Lower lobe of right lung (tissue), 2 donors: ENCODE results near the gene UST. TPM values are rescaled to one million over a fixed set of nuclear protein-coding genes. Genes with fewer than 3 reads are reported as not detected.
A peak's percentile ranks its signal among the peaks of the same experiment; 100 is the strongest.
"Not testable (repeated sequence)": the region's sequence is repeated elsewhere in the genome, so short reads cannot be mapped to it uniquely, and the experiment has no call there.

ENCODE experiments used
- ATAC-seq, 2 donors: fragments of 200-7000 bp; cut with Tn5 transposase; one replicate each; pipeline ENCODE4 v1.9.1; 2020 to 2022; ENCODE audit warnings: mild to moderate bottlenecking in 2 of 2, moderate library complexity in 2 of 2
- DNase-seq: peaks from one replicate; pipeline ENCODE4 v3.0.0-alpha.2; 2020
- H3K27ac ChIP-seq: fragments of 200-600 bp; one replicate; pipeline ENCODE4 v1.8.0; 2022
- H3K27me3 ChIP-seq: fragments of 200-600 bp; one replicate; pipeline ENCODE4 v1.8.0; 2022; ENCODE audit warnings: low read depth
- H3K36me3 ChIP-seq: fragments of 200-600 bp; one replicate; pipeline ENCODE4 v1.8.0; 2022; ENCODE audit warnings: mild to moderate bottlenecking
- H3K4me1 ChIP-seq: fragments of 200-600 bp; one replicate; pipeline ENCODE4 v1.8.0; 2022
- H3K4me3 ChIP-seq: fragments of 200-600 bp; one replicate; pipeline ENCODE4 v1.8.0; 2022; ENCODE audit warnings: mild to moderate bottlenecking
- H3K9me3 ChIP-seq: fragments of 200-600 bp; one replicate; pipeline ENCODE4 v1.8.0; 2022
- intact Hi-C: fragments of 100-400 bp; cut with DNase I; formaldehyde crosslinking; loops from one replicate; pipeline ENCODE4 v1.11.0; 2022
- total RNA-seq: library from RNA; stranded (reverse); fragmentation: NEBNext Ultra II Directional; extraction: Animal tissue kit (Norgen Biotek cat#: 25700); gene quantifications from one replicate; pipeline ENCODE4 v1.2.1, GENCODE V29; 2021
- TF ChIP-seq, protein P1 (sequence below): fragments of 200-600 bp; IDR thresholded peaks from one replicate; pipeline ENCODE4 v1.8.0; 2022; ENCODE audit warnings: antibody characterized with exemption, mild to moderate bottlenecking
- donor health status: DM: no; HTN: yes; CAD: no; lungs with severe emphysema.

Gene UST
- total RNA-seq, 1 donor from 2014 or later = 11.8 TPM

DNA sequence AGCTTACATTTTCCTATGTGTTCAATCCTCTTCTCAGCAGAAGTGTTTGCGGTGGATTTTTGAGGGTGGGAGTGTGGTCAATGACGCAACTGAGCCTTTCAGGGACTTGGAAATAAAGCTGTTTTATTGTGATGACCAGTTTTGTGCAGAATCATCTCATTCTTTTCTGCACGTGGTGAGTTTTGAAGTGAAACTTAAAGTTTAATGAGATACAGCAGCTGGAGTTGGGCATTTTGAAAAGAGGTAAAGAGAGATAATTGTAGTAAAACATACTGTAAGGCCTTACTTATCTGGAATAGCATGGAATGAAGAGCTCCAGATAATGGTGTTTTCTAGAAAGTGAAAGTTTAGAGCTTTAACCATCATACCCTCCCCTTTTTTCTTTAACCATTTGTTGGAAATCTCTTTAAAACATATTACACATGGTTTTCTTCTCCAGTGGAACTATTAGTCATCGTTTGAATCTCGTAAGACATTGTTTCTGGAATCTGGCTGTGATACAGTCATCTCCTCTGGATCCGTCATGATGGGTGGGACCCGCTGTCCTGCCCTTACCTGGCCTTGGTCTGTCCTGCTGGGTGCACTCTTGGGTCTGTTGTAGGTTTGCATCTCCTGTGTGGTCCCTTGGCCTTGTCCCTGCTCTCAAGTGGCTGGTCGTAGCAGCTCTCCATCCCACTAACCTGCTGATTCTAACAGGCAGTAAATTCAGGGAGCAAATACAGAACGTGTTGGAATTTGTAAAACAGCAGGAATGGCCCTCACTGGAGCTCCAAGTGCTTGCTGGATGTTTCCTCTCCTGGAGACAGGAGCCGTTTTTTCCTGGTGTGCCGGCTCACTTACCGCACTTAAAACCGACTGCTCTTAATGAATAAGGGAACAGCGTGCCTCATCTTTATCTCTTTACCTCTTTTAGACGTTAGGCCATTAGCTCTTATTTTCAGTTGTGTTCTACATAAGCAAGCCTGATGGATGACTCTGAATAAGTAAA lies 29.8 kb downstream of the UST start:
- H3K4me1 ChIP-seq = peaks cover 39% of the 10 kb centered on the region
- no peaks in the 10 kb centered on the region for H3K27me3 ChIP-seq
- intact Hi-C loops = no loop called here
- no peaks in the 10 kb centered on the region for H3K9me3 ChIP-seq
- no peak for DNase-seq
- no peak overlapping the region for H3K27ac ChIP-seq
- TF ChIP-seq, protein P1, sequence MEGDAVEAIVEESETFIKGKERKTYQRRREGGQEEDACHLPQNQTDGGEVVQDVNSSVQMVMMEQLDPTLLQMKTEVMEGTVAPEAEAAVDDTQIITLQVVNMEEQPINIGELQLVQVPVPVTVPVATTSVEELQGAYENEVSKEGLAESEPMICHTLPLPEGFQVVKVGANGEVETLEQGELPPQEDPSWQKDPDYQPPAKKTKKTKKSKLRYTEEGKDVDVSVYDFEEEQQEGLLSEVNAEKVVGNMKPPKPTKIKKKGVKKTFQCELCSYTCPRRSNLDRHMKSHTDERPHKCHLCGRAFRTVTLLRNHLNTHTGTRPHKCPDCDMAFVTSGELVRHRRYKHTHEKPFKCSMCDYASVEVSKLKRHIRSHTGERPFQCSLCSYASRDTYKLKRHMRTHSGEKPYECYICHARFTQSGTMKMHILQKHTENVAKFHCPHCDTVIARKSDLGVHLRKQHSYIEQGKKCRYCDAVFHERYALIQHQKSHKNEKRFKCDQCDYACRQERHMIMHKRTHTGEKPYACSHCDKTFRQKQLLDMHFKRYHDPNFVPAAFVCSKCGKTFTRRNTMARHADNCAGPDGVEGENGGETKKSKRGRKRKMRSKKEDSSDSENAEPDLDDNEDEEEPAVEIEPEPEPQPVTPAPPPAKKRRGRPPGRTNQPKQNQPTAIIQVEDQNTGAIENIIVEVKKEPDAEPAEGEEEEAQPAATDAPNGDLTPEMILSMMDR = no peak
- peak; percentile 40 to 53 for ATAC-seq
- H3K36me3 ChIP-seq = no peaks in the 10 kb centered on the region
- H3K4me3 ChIP-seq = no peak overlapping the region

DNA sequence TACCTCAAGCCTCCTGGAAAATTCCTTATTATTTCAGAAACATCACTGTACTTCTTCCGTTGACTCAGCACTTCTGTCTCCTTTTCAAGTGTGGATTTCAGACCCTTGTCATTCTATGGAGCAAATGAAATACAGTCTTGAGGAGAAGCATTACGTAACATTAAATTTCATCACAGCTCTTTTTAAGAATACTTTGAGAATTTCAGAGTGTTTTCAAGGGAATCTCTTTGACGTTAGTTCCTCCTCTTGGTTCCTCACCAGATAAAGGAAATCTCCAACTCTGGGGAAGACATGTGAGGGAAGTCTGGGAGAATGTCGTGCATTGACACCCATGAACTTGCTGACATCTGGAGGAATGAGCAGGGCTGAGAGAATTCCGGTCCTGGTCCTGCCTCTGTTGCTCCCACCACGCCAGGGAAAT lies 32.3 kb downstream of the UST start:
- Histone ChIP-seq H3K9me3 (no peaks in the 10 kb centered on the region), H3K4me1 (peaks cover 40% of the 10 kb centered on the region), H3K4me3 (no peak overlapping the region), H3K36me3 (no peaks in the 10 kb centered on the region), H3K27me3 (no peaks in the 10 kb centered on the region), H3K27ac (no peak overlapping the region)
- DNase-seq (no peak), ATAC-seq (peak; percentile 63 to 76)
- TF ChIP-seq, protein P1 = no peak
- intact Hi-C loops = no loop called here

DNA sequence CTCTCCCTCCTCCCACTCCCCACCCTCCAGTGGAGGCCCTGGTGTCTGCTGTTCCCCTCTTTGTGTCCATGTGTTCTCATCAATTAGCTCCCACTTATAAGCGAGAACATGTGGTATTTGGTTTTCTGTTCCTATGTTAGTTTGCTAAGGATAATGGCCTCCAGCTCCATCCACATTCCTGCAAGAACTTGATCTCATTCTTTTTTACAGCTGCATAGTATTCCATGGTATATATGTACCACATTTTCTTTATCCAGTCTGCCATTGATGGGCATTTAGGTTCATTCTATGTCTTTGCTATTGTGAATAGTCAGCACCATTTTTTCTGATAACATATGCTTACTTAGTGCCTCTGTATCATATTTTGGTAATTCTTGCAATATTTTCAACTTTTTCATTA lies 33.6 kb downstream of the UST start:
- H3K4me1 ChIP-seq = peaks cover 40% of the 10 kb centered on the region
- intact Hi-C loops, H3K4me3 ChIP-seq, DNase-seq, H3K9me3 ChIP-seq, H3K27me3 ChIP-seq, ATAC-seq, H3K36me3 ChIP-seq, H3K27ac ChIP-seq: not testable (repeated sequence)

DNA sequence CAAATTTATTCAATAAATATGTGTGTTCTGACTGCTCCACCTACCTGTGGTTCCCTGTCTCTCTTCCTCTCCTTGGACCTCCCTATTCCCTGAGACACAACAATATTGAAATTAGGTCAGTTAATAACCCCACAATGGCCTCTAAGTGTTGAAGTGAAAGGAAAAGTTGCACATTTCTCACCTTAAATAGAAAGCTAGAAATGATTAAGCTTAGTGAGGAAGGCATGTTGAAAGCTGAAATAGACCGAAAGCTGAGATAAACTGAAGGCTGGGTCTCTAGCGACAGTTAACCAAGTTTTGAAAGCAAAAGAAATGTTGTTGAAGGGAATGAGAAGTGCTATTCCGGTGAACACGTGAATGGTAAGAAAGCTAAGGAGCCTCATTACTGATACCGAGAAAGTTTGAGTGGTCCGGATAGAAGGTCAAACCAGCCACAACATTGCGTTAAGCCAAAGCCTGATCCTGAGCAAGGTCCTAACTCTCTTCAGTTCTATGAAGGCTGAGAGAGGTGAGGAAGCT lies 34.1 kb downstream of the UST start:
- H3K36me3 ChIP-seq = no peaks in the 10 kb centered on the region
- no peak for DNase-seq
- intact Hi-C loops = no loop called here
- no peak for ATAC-seq
- no peak overlapping the region for H3K27ac ChIP-seq
- no peak overlapping the region for H3K4me3 ChIP-seq
- no peaks in the 10 kb centered on the region for H3K27me3 ChIP-seq
- H3K4me1 ChIP-seq = peaks cover 37% of the 10 kb centered on the region
- TF ChIP-seq, protein P1 = no peak
- H3K9me3 ChIP-seq = no peaks in the 10 kb centered on the region

DNA sequence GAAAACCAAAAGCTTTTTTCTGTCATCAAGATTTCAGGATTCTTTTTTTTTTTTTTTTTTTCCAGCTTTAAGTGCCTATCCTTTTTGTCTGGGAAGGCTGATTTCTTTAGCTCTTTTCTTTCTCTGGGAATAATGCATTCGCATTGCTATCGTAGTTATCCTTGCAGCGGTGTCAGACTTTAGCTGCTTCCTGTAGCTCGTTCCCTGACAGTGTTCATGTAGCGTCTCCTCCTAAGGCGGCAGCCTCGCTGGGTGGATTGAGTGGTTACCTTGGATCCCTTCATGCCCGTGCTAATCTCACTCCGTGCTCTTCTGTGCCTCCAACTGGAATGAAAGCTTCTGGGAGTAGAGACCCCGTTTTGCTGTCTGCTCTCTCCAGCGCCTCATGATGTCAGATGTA lies 43.1 kb downstream of the UST start:
- Histone ChIP-seq H3K27me3 (no peaks in the 10 kb centered on the region), H3K36me3 (no peaks in the 10 kb centered on the region), H3K9me3 (no peaks in the 10 kb centered on the region), H3K4me3 (no peak overlapping the region), H3K27ac (no peak overlapping the region), H3K4me1 (no peaks in the 10 kb centered on the region)
- TF ChIP-seq, protein P1 = no peak
- intact Hi-C loops = no loop called here
- ATAC-seq = no peak
- DNase-seq = no peak

GRCh38 chr6:148790404-148790803 lies 43.6 kb downstream of the UST start:
- no peaks in the 10 kb centered on the region for H3K4me1 ChIP-seq
- intact Hi-C loops = no loop called here
- no peak overlapping the region for H3K27ac ChIP-seq
- no peaks in the 10 kb centered on the region for H3K27me3 ChIP-seq
- ATAC-seq (no peak), DNase-seq (no peak)
- H3K36me3 ChIP-seq = no peaks in the 10 kb centered on the region
- TF ChIP-seq, protein P1 = no peak
- H3K9me3 ChIP-seq = no peaks in the 10 kb centered on the region
- no peak overlapping the region for H3K4me3 ChIP-seq
